ENCODE measurements around the gene CSF3R. TPM values are rescaled to one million over a fixed set of nuclear protein-coding genes. Genes with fewer than 3 reads are reported as not detected.
A peak's percentile ranks its signal among the peaks of the same experiment; 100 is the strongest.

Gene CSF3R
- polyA plus RNA-seq, 1 donor from 2014 or later = not detected

GRCh38 chr1:36466370-36467026, 16.2 kb downstream of the CSF3R start:
- Histone ChIP-seq H3K9me2 (ENCODE audit: insufficient read depth, low read length) (no peaks in the 10 kb centered on the region), H3F3A (ENCODE audit: insufficient read depth, low read length, poor library complexity, severe bottlenecking) (no peaks in the 10 kb centered on the region), H3K27me3 (ENCODE audit: insufficient read depth, low read depth, low read length) (no peaks in the 10 kb centered on the region), H3K27ac (ENCODE audit: low read length) (no peak overlapping the region), H3K36me3 (ENCODE audit: insufficient read depth, low read length) (no peaks in the 10 kb centered on the region), H3K9ac (ENCODE audit: low read length) (no peak overlapping the region), H3K4me2 (ENCODE audit: low read length) (no peak overlapping the region), H3K79me2 (replicated peaks; ENCODE audit: insufficient read depth, low read length) (peaks cover 7% of the 10 kb centered on the region), H3K4me3 (ENCODE audit: low read length) (no peak overlapping the region), H2AFZ (ENCODE audit: low read depth, low read length) (no peak overlapping the region), H3K9me3 (ENCODE audit: low read length) (no peaks in the 10 kb centered on the region), H4K20me1 (ENCODE audit: insufficient read depth) (no peaks in the 10 kb centered on the region)
- no peak for TF ChIP-seq EZH2 (IDR thresholded peaks at IDR 0.05; ENCODE audit: borderline replicate concordance, insufficient read depth, low read length, poor library complexity, severe bottlenecking)

GRCh38 chr1:36465731-36466369, 16.9 kb downstream of the CSF3R start:
- Histone ChIP-seq H3K9me3 (ENCODE audit: low read length) (no peaks in the 10 kb centered on the region), H3K4me2 (ENCODE audit: low read length) (no peak overlapping the region), H3K79me2 (replicated peaks; ENCODE audit: insufficient read depth, low read length) (peaks cover 7% of the 10 kb centered on the region), H3K27ac (ENCODE audit: low read length) (no peak overlapping the region), H3K9ac (ENCODE audit: low read length) (no peak overlapping the region), H3K27me3 (ENCODE audit: insufficient read depth, low read depth, low read length) (no peaks in the 10 kb centered on the region), H3K36me3 (ENCODE audit: insufficient read depth, low read length) (no peaks in the 10 kb centered on the region), H2AFZ (ENCODE audit: low read depth, low read length) (no peak overlapping the region), H3K4me3 (ENCODE audit: low read length) (no peak overlapping the region), H3K9me2 (ENCODE audit: insufficient read depth, low read length) (no peaks in the 10 kb centered on the region), H3F3A (ENCODE audit: insufficient read depth, low read length, poor library complexity, severe bottlenecking) (no peaks in the 10 kb centered on the region), H4K20me1 (ENCODE audit: insufficient read depth) (no peaks in the 10 kb centered on the region)
- no peak for TF ChIP-seq REST (IDR thresholded peaks at IDR 0.05; ENCODE audit: borderline replicate concordance)

GRCh38 chr1:36464605-36465393, 17.9 kb downstream of the CSF3R start:
- Histone ChIP-seq H4K20me1 (ENCODE audit: insufficient read depth) (no peaks in the 10 kb centered on the region), H3K9me3 (ENCODE audit: low read length) (no peaks in the 10 kb centered on the region), H3K79me2 (replicated peaks; ENCODE audit: insufficient read depth, low read length) (peaks cover 7% of the 10 kb centered on the region), H3K36me3 (ENCODE audit: insufficient read depth, low read length) (no peaks in the 10 kb centered on the region), H3F3A (ENCODE audit: insufficient read depth, low read length, poor library complexity, severe bottlenecking) (no peaks in the 10 kb centered on the region), H3K27ac (ENCODE audit: low read length) (peak overlapping the region; percentile 86), H3K9me2 (ENCODE audit: insufficient read depth, low read length) (no peaks in the 10 kb centered on the region), H3K27me3 (ENCODE audit: insufficient read depth, low read depth, low read length) (no peaks in the 10 kb centered on the region), H3K9ac (ENCODE audit: low read length) (peak overlapping the region; percentile 76), H2AFZ (ENCODE audit: low read depth, low read length) (peak overlapping the region; percentile 66), H3K4me2 (ENCODE audit: low read length) (peak overlapping the region; percentile 71), H3K4me3 (ENCODE audit: low read length) (peak overlapping the region; percentile 83)
- TF ChIP-seq REST (IDR thresholded peaks at IDR 0.05; ENCODE audit: borderline replicate concordance) = no peak
- TF ChIP-seq EZH2 (IDR thresholded peaks at IDR 0.05; ENCODE audit: borderline replicate concordance, insufficient read depth, low read length, poor library complexity, severe bottlenecking) = no peak
- TF ChIP-seq CTCF (IDR thresholded peaks at IDR 0.05; ENCODE audit: poor library complexity, severe bottlenecking) = no peak
